BLaER1 (cell line): Measurements from ENCODE around the gene MCU.
"Not testable (repeated sequence)": the region's sequence is repeated elsewhere in the genome, so short reads cannot be mapped to it uniquely, and the experiment has no call there.

Experiments used
- H3K27ac ChIP-seq: shearing (Covaris generic); formaldehyde crosslinking; 2 replicates; pipeline ENCODE4 v1.8.1; 2022
- H3K27me3 ChIP-seq: shearing (Covaris generic); formaldehyde crosslinking; 2 replicates; pipeline ENCODE4 v1.8.1; 2022
- H3K36me3 ChIP-seq: shearing (Covaris generic); formaldehyde crosslinking; 2 replicates; pipeline ENCODE4 v1.8.1; 2022
- H3K4me1 ChIP-seq: shearing (Covaris generic); formaldehyde crosslinking; 2 replicates; pipeline ENCODE4 v1.8.1; 2022
- H3K4me2 ChIP-seq: shearing (Covaris generic); formaldehyde crosslinking; 2 replicates; pipeline ENCODE4 v1.8.1; 2022
- H3K4me3 ChIP-seq: shearing (Covaris generic); formaldehyde crosslinking; 2 replicates; pipeline ENCODE4 v1.8.1; 2022
- H3K9ac ChIP-seq: shearing (Covaris generic); formaldehyde crosslinking; 2 replicates; pipeline ENCODE4 v1.8.1; 2022
- H3K9me3 ChIP-seq: shearing (Covaris generic); formaldehyde crosslinking; 2 replicates; pipeline ENCODE4 v1.8.1; 2022
- H4K20me1 ChIP-seq: shearing (Covaris generic); formaldehyde crosslinking; 2 replicates; pipeline ENCODE4 v1.8.1; 2022
- Cebpa-rat ChIP-seq: shearing (Covaris generic); IDR thresholded peaks from 2 replicates; pipeline ENCODE4 v1.8.1; 2022

MCU gene

GRCh38 chr10:72691863-72692743, at the start of gene MCU:
Gene MCU, plus strand, starts transcription at chr10:72692143. Its CDS starts 9 bp downstream, at chr10:72692152.
- TF ChIP-seq Cebpa-rat = no peak
- H4K20me1 ChIP-seq = peaks cover 41% of the 10 kb centered on the region
- H3K4me1 ChIP-seq = peaks cover 37% of the 10 kb centered on the region
- H3K4me2 ChIP-seq = peak within 1 kb of the TSS; percentile 96
- no peaks in the 10 kb centered on the region for H3K36me3 ChIP-seq
- no peaks in the 10 kb centered on the region for H3K9me3 ChIP-seq
- no peaks in the 10 kb centered on the region for H3K27me3 ChIP-seq
- H3K27ac ChIP-seq = peak within 1 kb of the TSS; percentile 96
- peak within 1 kb of the TSS; percentile 88 for H3K4me3 ChIP-seq
- peak within 1 kb of the TSS; percentile 98 for H3K9ac ChIP-seq

GRCh38 chr10:72642318-72642717, 49.6 kb upstream of the MCU start:
- H3K4me2 ChIP-seq = no peak overlapping the region
- TF ChIP-seq Cebpa-rat = no peak
- H3K9ac ChIP-seq = no peak overlapping the region
- peaks cover 8% of the 10 kb centered on the region for H3K4me1 ChIP-seq
- no peaks in the 10 kb centered on the region for H4K20me1 ChIP-seq
- H3K9me3 ChIP-seq = no peaks in the 10 kb centered on the region
- no peak overlapping the region for H3K4me3 ChIP-seq
- no peaks in the 10 kb centered on the region for H3K36me3 ChIP-seq
- H3K27ac ChIP-seq = no peak overlapping the region
- no peaks in the 10 kb centered on the region for H3K27me3 ChIP-seq

- Histone ChIP-seq H3K9me3 (no peaks in the 10 kb centered on the region), H3K27ac (no peak overlapping the region), H3K4me2 (no peak overlapping the region), H3K9ac (no peak overlapping the region), H3K27me3 (no peaks in the 10 kb centered on the region), H3K4me1 (peaks cover 6% of the 10 kb centered on the region; the same call in 1 of the 2 replicates), H3K36me3 (no peaks in the 10 kb centered on the region), H3K4me3 (no peak overlapping the region), H4K20me1 (no peaks in the 10 kb centered on the region)
- no peak for TF ChIP-seq Cebpa-rat
These were observed 46.6 kb upstream of the MCU start for GRCh38 chr10:72645263-72645858.

GRCh38 chr10:72646971-72647370, 45.0 kb upstream of the MCU start:
- not testable (repeated sequence) for H3K4me1 ChIP-seq, H3K9ac ChIP-seq, H3K27ac ChIP-seq, H4K20me1 ChIP-seq, H3K4me2 ChIP-seq, H3K9me3 ChIP-seq, H3K4me3 ChIP-seq, H3K36me3 ChIP-seq, H3K27me3 ChIP-seq

- no peak overlapping the region for H3K4me3 ChIP-seq
- no peak overlapping the region for H3K4me2 ChIP-seq
- no peaks in the 10 kb centered on the region for H3K36me3 ChIP-seq
- H3K9me3 ChIP-seq = no peaks in the 10 kb centered on the region
- no peaks in the 10 kb centered on the region for H3K27me3 ChIP-seq
- no peak overlapping the region for H3K9ac ChIP-seq
- no peak for TF ChIP-seq Cebpa-rat
- H3K27ac ChIP-seq = no peak overlapping the region
- H4K20me1 ChIP-seq = no peaks in the 10 kb centered on the region
- H3K4me1 ChIP-seq = peaks cover 6% of the 10 kb centered on the region; the same call in 1 of the 2 replicates
These were observed 43.6 kb upstream of the MCU start for GRCh38 chr10:72648301-72648700.

- Histone ChIP-seq H3K27me3 (no peaks in the 10 kb centered on the region), H4K20me1 (no peaks in the 10 kb centered on the region), H3K4me1 (peaks cover 6% of the 10 kb centered on the region; the same call in 1 of the 2 replicates), H3K4me2 (peak overlapping the region; percentile 36), H3K9ac (no peak overlapping the region), H3K4me3 (no peak overlapping the region), H3K27ac (no peak overlapping the region), H3K36me3 (no peaks in the 10 kb centered on the region), H3K9me3 (no peaks in the 10 kb centered on the region)
- no peak for TF ChIP-seq Cebpa-rat
These were observed 42.7 kb upstream of the MCU start for GRCh38 chr10:72649291-72649690.

- no peaks in the 10 kb centered on the region for H3K27me3 ChIP-seq
- H3K9ac ChIP-seq = no peak overlapping the region
- H4K20me1 ChIP-seq = no peaks in the 10 kb centered on the region
- H3K4me3 ChIP-seq = no peak overlapping the region
- no peak overlapping the region for H3K27ac ChIP-seq
- TF ChIP-seq Cebpa-rat = no peak
- no peaks in the 10 kb centered on the region for H3K36me3 ChIP-seq
- no peaks in the 10 kb centered on the region for H3K9me3 ChIP-seq
- peaks cover 6% of the 10 kb centered on the region; the same call in 1 of the 2 replicates for H3K4me1 ChIP-seq
- no peak overlapping the region for H3K4me2 ChIP-seq
These were observed 38.4 kb upstream of the MCU start for GRCh38 chr10:72653383-72654096.

- Histone ChIP-seq H3K27me3 (no peaks in the 10 kb centered on the region), H4K20me1 (no peaks in the 10 kb centered on the region), H3K9ac (no peak overlapping the region), H3K9me3 (no peaks in the 10 kb centered on the region), H3K4me3 (no peak overlapping the region), H3K36me3 (no peaks in the 10 kb centered on the region), H3K4me1 (no peaks in the 10 kb centered on the region), H3K4me2 (no peak overlapping the region), H3K27ac (no peak overlapping the region)
- TF ChIP-seq Cebpa-rat = no peak
These were observed 37.2 kb upstream of the MCU start for GRCh38 chr10:72654720-72655119.

GRCh38 chr10:72658696-72659400, 33.1 kb upstream of the MCU start:
- no peaks in the 10 kb centered on the region for H3K36me3 ChIP-seq
- H3K4me1 ChIP-seq = no peaks in the 10 kb centered on the region
- no peak for TF ChIP-seq Cebpa-rat
- H3K4me2 ChIP-seq = no peak overlapping the region
- no peak overlapping the region for H3K9ac ChIP-seq
- no peak overlapping the region for H3K27ac ChIP-seq
- H3K27me3 ChIP-seq = no peaks in the 10 kb centered on the region
- no peak overlapping the region for H3K4me3 ChIP-seq
- H4K20me1 ChIP-seq = no peaks in the 10 kb centered on the region
- H3K9me3 ChIP-seq = no peaks in the 10 kb centered on the region
